Measurements from ENCODE around the gene SCGN.

DNA sequence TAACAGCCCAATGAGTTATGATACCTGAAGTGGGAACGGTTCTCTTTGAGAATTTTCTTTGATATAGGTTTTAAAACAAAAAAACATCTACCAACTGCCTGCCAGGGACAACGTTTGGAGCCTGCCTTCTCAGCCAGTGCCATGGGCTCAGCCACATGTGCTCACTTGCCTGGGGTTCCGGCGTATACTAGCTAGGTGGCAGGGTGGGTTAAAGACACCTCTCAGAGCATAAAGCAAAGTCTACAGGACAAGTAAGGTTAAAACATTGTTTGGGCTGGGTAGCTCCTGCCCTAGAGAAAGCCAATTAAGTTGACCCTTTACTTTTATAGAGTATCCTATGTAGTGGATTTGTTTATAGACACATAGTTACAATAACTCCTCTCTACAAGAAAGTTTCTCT, 38.0 kb upstream of the SCGN start:
- TF ChIP-seq, protein P1, sequence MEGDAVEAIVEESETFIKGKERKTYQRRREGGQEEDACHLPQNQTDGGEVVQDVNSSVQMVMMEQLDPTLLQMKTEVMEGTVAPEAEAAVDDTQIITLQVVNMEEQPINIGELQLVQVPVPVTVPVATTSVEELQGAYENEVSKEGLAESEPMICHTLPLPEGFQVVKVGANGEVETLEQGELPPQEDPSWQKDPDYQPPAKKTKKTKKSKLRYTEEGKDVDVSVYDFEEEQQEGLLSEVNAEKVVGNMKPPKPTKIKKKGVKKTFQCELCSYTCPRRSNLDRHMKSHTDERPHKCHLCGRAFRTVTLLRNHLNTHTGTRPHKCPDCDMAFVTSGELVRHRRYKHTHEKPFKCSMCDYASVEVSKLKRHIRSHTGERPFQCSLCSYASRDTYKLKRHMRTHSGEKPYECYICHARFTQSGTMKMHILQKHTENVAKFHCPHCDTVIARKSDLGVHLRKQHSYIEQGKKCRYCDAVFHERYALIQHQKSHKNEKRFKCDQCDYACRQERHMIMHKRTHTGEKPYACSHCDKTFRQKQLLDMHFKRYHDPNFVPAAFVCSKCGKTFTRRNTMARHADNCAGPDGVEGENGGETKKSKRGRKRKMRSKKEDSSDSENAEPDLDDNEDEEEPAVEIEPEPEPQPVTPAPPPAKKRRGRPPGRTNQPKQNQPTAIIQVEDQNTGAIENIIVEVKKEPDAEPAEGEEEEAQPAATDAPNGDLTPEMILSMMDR (IDR thresholded peaks at IDR 0.05): no peak
- no peak for TF ChIP-seq POLR2AphosphoS5 (IDR thresholded peaks at IDR 0.05)

All from gastroesophageal sphincter (tissue), 3 donors.